HG02870 (cell line): ENCODE data around the gene UFD1.

Experiments used
- ATAC-seq: cut with Tn5 transposase; IDR thresholded peaks from one replicate; pipeline ENCODE4 v1.9.1; 2021; ENCODE audit warnings: mild to moderate bottlenecking, moderate library complexity; ENCODE audit not compliant: unreplicated experiment

UFD1 gene

DNA sequence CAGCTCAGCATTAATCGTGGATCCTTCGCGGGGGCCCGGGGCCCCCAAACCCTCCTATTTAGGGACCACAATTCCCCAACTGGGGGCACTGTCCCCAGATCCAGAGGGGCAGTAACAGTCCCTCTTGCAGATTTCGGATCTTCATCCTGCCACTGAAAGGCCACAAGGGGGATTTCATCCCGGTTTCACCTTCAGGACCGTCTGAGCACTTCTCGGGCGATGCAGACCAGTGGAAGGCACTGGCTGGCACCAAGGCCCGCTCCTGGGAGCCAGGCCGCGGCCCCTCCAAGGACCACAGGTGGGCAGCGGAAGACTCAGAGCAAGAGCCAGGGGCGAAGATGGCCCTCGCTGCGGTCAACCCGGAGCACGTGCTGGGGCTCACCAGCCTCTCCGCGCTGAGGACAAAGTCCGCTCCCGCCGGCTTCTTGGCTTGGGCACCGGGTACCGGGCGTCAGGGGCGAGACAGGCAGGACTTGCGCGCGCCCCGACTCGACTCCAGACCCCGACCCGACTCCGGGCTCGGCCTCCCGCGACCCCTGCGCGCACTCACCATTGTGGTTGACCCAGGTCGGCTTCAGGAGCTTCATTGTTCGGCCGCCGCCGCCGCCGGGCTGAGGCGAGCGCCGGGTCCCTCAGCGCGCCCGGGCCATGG is 48.0 kb downstream of the UFD1 start:
- no peak for ATAC-seq

DNA sequence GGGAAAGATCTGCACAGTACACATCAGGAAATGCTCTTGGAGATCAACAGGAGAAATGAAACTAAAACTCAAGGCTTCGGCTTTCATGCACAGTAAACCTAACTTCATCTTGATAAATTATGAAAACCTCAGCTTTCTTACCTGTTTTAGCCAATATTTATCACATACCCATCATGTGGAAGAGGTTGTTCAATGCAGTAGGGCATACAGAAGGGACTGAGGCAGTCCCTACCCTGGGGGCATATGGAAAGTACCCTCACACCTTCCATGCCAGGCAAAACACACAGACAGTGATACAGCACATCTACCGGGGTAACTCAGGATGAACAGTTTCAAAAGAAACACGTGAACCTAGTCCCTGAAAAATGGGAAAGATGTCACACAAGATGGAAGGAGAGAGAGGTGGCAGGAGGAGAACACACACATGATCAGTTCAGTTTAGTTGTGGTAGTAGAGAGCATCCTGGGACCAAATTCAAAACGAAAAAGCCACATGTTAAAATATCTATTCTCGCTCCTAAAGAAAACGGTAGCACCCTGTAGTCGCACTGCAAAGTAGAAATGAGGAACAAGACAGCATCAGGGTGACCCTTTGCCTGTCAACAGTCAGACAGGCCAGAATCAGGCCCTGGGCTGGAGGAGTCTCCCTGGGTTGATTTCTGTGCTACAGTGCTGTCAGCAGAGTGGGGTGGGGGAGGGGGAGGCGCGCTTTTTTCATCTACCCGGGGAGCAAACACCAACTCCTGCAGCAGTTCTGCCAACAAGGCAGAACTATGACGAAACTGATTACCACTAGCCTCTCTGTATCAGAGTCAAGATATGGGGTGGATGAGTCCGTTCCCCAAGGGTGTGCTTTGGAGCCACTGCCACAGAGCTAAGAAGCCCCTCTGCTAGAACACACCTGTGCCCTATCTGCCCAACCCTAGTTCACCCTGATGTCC is 48.8 kb downstream of the UFD1 start:
- ATAC-seq, result no peak

DNA sequence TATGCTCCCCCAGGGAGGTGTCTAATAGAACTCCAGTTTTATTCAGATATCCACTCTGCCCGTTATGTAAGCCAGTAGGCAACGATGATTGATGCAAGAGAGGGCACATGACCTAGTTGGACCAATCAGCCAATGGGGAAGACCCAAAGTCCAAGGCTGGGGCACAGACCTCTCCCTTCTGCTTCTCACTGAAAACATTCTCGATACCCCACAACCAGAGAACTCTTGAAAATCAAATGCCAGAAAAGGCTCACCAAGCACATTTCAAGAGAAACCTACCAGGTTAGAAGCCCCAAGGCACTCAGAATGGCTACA is 54.9 kb downstream of the UFD1 start:
- ATAC-seq, result no peak

DNA sequence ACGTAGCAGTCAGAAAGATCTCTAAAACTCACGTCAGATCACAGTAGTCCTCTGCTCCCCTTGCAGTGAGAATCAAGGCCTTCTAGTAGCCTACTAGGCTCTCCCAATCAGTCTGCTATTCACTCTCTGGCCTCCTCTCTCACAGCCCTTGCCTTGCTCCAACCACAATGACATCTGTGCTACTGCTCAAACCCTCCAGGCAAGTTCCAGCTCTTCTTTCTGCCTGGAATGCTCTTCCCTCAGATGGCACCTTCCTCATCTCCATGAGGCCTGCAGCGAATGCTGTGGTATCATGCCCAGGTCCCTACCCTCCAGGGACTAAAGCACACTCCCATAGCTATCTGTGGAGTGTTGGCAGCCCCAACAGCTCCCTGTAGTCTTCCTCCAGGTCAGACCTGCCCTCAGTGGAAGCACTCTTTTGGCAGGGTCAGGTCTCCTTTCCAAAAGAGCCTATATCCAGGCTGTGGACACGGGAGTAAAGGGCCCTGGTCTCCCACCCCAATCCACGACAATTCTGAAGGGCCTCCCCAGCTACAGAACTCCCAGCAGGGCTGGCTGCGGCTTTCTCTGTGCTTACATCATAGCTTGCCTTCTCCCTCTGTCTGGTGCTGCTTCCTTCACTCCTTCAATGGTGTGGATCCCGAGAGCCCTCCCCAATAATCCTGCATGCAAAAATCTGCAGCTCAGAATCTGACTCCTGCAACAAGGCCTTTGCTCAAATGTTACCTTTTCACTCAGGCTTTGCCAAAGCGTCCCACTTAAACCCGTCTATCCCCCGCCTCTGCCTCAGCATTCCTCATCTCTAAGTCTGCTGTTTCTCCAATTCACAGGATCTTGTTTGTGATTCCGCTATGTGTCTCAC is 56.3 kb downstream of the UFD1 start:
- ATAC-seq, result no peak

DNA sequence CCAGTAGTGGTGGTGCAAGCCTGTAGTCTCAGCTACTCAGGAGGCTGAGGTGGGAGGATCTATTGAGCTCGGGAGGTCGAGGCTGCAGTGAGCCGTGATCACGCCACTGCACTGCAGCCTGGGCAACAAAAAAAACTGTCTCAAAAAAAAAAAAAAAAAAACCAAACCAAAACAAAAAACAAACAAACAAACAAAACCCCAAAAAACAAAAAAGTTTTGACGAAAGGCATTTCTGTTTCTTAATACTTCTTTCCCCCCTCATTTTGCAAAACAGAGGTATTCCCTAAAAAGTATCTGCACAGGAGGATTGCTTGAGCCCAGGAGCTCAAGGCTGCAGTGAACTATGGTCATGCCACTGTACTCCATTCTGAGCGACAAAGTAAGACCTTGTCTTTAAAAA is 58.7 kb downstream of the UFD1 start:
- no peak for ATAC-seq

DNA sequence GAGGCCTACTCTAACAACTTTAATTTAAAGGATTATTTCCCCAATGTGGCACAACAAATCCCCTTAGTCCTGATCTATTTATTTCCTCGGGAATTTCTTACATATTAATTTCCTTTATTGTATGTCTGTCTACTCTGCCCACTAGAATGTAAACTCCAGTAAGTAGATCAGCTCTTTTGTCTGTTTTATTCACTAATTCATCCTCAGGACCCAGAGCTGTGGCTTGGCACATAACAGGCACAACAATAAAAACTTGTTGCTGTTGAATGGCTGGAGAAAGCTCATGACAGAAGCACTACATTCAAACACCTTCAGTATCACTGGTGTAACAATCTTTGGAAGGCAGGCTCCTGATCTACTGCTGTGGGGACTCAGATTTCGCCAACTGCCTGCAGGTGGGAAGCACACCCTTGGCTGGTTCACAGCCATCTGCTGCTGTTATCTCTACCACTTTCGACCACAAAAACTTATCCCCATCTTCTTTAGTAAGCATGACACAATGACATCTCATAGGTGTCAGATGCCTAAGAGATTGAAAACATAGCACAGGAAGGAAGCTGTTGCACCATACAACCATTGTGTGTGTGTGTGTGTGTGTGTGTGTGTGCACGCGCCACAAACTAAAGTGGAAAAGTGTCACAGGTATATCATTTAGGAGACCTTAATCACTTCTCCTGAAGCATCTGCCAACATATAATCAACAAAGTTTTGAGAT is 59.4 kb downstream of the UFD1 start:
- peak; percentile 66 for ATAC-seq

DNA sequence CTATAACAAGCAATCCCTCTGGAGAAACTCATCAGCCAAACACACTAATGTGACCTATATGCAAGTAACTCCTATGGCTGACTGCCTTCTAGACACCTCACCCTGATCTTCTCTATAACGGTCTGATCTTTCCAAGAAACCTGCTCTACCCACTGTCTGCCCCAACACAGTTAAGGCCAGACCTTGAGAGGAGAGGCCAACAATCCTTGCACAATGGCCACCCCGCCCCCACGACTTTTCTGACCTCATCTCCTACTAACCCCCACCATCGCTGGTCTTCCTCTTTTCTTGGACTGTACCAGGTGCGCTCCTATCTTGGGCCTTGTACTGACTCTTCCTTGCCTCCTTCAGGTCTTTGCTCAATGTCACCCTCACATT is 59.9 kb downstream of the UFD1 start:
- no peak for ATAC-seq

DNA sequence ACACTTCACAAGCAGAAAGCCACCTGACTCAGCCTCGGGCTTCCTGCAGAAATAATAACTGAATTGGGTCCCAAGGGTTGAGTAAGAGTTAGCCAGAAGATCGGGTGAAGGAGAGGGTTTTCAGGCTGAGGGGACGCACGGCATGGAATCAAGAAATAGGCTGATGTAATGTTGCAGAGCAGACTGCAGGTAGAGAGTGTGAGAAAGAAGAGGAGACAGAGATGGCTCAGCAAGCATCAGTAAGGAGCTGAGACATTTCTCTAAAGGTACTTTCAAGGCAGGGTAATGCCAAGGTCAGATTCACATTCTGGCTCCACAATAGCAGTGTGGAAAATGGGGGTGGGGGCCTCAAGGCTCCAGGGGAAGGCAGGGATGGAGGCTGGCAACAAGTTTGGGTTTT is 66.1 kb downstream of the UFD1 start:
- ATAC-seq, result no peak

DNA sequence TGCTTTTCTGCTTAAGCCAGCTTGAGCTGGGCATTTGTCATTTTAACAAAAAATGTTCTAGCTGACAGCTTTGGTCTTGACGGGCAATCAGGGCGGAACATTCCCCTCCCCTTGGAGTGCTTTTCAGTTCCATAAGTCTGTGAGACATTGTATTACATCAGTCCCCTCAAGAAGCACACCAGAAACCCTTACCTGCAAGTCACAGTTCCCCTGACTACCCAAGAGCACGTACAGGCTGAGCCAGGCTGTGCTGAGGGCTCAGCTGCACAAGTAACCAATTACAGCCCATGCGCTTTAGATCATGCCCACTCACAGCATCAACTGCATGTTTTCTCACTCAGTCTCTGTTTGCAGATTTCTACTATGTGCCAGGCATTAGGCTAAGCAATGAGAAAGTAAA is 66.5 kb downstream of the UFD1 start:
- ATAC-seq, result no peak

DNA sequence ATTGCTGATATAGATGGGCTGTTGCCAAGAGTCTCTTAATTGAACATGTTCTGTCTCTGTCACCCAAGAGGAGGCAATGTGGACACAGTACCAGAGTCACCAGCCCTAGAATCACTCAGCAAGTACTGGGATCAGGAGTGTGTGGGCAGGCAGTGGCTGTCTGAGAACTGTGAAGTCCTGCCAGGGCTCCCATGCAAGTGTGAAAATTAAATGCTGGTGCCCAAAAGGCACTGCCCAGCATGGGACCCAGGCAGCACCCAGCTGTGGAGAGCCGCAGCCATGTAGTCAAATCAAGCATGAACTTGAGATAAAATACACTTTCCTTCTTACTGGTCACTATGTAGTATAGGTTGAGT is 67.3 kb downstream of the UFD1 start:
- ATAC-seq, result no peak

DNA sequence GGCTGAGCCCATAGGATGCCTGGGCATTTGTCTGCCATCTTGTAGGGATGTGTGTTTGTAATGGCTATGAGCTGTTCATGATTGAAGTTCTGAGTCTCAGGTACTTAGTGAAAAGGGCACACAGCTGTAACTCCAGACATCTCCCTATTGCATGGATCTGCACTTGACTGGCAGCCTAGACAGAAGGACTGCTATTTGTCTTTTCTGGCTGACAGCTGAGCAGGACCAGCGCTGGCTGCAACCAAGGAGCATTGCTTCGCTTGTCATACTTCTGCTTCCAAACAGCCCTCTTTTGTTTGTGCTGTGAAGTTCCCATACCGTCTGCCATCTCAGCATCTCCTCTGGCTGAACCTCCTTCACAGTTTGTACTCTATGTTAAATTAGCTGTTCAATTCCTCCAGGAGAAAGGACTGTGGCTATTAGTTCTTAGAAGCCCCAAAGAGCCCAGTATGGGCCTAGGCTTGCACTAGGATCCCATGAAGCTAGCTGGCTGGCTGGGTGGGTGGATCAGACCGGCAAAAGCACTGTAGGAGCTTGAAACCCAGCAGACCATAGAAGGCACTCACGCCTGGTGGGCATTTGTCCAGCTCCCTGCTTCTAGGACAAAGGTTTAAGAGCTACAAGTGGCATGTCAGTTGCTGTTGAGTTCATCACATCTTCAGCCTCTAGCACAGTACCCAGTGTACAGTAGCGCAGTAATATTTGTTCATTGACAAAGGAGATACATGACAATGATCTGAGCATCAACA is 67.9 kb downstream of the UFD1 start:
- ATAC-seq, result no peak

DNA sequence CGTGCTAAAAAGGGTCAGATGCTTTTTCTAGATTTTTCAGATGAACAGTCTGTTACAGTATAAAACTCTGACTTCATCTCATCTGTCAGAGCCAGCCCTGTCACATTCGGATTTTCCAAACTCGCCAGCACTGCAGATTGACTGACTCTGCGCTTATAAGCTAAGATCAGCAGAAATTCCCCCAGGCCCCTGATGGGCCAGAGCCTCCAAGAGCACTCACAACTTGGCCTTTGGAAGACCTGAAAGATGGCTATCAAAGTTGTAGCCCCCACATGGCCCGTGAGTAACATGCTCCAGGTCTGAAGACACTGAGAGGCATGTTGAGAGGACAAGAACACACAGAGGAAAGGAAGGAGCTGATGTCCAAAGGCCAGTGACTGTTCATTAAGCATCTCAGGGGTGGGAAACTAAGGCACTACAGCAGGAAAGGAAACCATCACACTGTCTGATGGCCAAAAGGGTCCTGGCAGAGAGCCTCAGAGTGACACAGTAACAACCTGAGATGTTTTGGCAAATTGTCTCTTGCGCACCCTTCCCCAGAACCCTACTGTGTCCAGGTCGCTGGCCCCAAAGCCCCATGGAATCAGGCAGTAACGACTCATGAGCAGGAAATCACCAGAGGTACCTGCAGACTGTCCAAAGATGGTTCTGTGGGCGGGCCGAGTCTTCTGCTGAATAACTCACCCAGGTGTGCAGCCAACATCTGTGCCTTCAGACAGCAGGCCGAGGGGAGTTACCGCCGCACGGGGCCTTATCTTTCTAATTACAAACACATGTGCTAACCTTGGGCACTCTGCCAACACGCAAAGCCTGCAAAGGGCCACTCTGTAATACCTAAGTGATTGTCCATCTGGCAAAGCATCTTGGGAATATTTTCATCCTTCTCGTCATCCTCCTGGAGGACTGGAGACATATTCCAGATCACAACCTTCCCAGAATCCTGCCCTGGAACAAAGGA is 71.1 kb downstream of the UFD1 start:
- no peak for ATAC-seq

DNA sequence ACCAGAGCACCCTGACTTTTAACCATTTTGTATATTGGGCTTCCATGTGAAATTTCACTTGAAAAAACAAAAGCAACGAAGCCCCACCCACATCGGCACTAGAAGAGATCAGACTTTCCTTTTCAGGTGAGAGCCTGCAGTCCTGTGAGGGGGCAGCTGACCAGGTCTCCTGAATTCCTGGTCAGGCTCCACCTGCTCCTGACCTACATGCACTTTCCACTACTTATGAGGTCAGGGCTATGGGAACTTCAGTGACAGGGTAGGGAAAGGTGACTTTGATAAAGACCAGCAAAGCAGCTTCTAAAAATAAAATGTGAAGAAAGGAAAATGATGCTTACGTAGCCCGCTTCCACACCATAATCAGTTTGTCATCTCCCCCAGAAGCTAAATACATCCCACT is 72.1 kb downstream of the UFD1 start:
- ATAC-seq, result no peak

DNA sequence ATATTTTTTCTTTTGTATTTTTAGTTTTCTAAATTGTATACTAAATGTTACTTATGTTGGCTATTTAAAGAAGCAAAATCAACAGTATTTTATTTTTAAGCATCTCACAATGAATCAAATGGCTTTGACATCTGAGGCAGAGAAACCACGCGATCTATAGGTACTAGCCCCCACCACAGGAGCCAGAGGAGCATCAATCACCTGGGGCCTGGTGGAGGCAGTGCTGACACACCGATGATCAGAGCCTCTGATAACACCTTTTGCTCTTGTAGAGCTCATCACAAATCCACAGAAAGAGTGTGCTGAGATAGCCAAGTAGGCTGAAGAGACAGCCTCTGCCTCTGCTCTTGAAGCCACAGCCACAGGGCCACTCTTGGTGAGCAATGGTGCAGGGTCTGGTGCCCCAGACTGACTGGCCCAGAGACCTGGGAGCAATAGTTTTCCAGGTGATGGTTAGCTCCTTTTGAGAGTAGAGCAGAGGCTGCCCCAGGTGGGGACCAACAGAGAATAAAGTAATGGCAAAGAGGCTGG is 72.6 kb downstream of the UFD1 start:
- ATAC-seq, result no peak

DNA sequence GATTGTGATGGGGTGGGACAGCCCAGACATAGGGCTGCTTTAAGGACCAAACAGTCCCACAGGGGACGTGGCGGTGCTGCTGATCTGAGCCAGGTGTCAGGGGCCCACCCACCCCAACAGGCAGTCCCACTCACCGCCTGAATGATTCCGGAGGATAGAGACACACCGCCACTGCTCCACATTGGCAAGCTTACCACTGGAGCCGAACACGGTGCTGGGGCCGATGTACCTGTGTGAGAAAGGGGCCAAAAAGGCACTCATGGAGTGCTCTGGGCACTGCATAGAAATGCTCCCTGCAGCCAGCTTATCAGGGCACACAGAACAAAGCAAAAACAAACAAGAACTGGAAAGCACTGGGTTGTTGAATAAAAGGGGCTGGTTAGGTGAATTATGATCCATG is 73.3 kb downstream of the UFD1 start:
- no peak for ATAC-seq

DNA sequence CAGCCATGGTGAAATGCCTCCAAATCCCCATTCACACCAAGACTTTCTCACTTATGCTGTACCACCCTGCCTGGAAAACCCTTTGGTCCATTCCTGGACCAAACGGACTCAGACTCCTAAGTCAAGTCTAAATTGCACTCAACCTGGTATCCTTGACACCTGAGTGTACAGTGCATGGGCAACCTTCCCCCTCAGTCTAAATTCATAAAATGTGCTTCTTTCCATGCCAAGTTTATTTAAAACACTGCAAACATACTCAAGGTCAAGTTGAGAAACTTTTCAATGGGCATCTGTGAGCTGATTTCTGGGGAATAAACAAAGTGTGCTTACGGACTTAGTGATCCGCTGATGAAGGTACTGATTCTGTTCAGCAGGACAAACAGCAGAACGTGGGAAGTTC is 73.9 kb downstream of the UFD1 start:
- no peak for ATAC-seq

DNA sequence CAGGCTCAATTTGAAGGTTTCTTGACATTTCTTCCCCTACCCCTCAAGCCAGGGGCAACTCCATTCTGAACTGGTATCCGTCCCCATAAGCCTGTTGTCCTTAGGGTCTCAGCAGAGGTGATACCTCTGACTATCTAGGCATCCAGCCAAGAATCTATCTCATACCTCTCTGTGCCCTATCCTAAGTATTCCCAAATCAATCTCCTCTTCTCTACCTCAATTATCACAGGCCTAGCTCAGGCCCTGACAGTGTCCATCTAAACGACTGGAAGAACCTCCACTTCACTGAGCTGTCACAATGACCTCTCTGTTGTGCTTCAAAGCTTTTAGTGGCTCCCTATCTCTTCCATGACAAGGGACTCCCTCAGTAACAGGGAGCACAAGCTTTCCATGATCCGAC is 74.3 kb downstream of the UFD1 start:
- no peak for ATAC-seq

DNA sequence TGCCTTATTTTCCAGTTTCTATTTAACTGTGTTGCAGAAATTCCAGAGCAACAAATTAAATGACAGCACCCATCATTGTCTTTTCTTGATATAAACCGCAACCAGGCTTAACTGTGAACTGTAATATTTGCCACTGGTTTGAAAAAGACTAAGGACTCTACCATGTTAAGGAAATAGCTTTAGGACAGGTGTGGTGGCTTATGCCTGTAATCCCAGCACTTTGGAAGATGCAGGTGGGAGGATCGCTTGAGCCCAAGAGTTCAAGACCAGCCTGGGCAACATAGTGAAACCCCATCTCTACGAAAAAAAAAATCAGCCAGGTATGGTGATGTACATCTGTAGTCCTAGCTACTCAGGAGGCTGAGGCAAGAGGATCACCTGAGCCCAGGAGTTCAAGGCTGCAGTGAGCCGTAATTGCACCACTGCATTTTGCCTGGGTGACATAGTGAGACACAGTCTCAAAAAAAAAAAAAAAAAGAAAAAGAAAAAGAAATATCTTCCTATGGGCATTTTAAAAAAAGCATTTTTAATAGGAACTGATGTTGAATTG is 76.3 kb downstream of the UFD1 start:
- no peak for ATAC-seq

DNA sequence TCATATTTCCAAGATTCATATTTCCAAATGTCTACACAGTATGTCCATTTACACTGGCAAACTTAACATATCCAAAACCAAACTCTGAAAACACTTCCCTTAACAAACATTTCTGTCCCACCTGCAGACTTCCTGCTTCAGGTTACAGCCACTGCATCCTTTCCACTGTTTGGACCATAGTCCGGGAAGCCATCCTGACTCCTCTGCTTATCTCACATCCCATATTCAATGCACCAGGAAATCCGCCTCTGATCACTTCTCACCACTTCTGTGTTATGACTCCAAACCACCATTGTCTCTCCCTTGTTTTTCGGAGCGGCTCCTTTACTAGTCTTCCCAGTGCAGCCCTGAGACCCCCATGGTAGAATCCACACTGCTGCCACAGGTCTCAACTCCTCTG is 77.5 kb downstream of the UFD1 start:
- no peak for ATAC-seq
